Upper lobe of left lung (tissue), 6 donors: ENCODE measurements around the gene OGA. TPM values are rescaled to one million over a fixed set of nuclear protein-coding genes. Genes with fewer than 3 reads are reported as not detected.

ENCODE experiments used
- ATAC-seq, 2 donors: fragments of 200-7000 bp; cut with Tn5 transposase; one replicate each; pipeline ENCODE4 v1.9.1; 2022; ENCODE audit warnings: mild to moderate bottlenecking in 2 of 2, moderate library complexity in 2 of 2; ENCODE audit not compliant: low FRiP score in 2 of 2
- DNase-seq, 2 donors: peaks; one replicate each; pipeline ENCODE4 v3.0.0-alpha.2; 2019 to 2020
- H3K27ac ChIP-seq, 4 donors: fragments of 200-600 bp; sonication (generic); one replicate each; pipeline ENCODE4 v1.5.1; 2016 to 2019
- H3K27me3 ChIP-seq, 4 donors: fragments of 200-600 bp; sonication (generic); one replicate each; pipeline ENCODE4 v1.5.1; 2017 to 2019
- H3K36me3 ChIP-seq, 4 donors: fragments of 200-600 bp; sonication (generic); one replicate each; pipeline ENCODE4 v1.5.1; 2016 to 2019
- H3K4me1 ChIP-seq, 4 donors: fragments of 200-600 bp; sonication (generic); one replicate each; pipeline ENCODE4 v1.5.1; 2018 to 2019
- H3K4me3 ChIP-seq, 4 donors: fragments of 200-600 bp; sonication (generic); one replicate each; pipeline ENCODE4 v1.5.1; 2017 to 2019; ENCODE audit warnings: mild to moderate bottlenecking in 2 of 4, moderate library complexity in 1 of 4
- H3K9me3 ChIP-seq, 4 donors: fragments of 200-600 bp; sonication (generic); one replicate each; pipeline ENCODE4 v1.5.1; 2018 to 2019
- EP300 ChIP-seq, 4 donors: sonication (generic); formaldehyde crosslinking; IDR thresholded peaks; one replicate each; pipeline ENCODE4 v1.5.1; 2017; ENCODE audit warnings: antibody characterized with exemption in 4 of 4, control low read depth in 2 of 4
- POLR2A ChIP-seq, 4 donors: fragments of 450-650 bp; IDR thresholded peaks; one replicate each; pipeline ENCODE4 v1.5.1; 2016 to 2017; ENCODE audit warnings: antibody characterized with exemption in 4 of 4, mild to moderate bottlenecking in 2 of 4
- POLR2AphosphoS5 ChIP-seq, 2 donors: sonication (generic); formaldehyde crosslinking; IDR thresholded peaks; one replicate each; pipeline ENCODE4 v1.5.1; 2017; ENCODE audit warnings: antibody characterized with exemption in 2 of 2
- WGBS, 2 donors: methylation state at CpG; one replicate each; pipeline ENCODE4 v1.1.5; 2017 to 2018; 5-methylcytosine and 5-hydroxymethylcytosine counted together
- total RNA-seq, 6 donors: library from RNA; depleted of rRNA in 4 of 6; stranded (reverse); fragments of >200 nt in 4 of 6; gene quantifications; one replicate each; pipeline versions ENCODE4 v1.1.0 to v1.2.1, GENCODE V29; 2016 to 2021
- TF ChIP-seq, protein P1 (sequence below), 6 experiments: fragments of 450-650 bp in 4 of 6; fragments of 200-600 bp in 2 of 6; sonication (generic) in 2 of 6; IDR thresholded peaks; one replicate each; pipeline ENCODE4 v1.5.1; 2016 to 2019; ENCODE audit warnings: antibody characterized with exemption in 6 of 6
- donor health status: DM: no; HTN: no; CAD: no; lungs with moderate emphysema.
- donor health status: DM: no; HTN: yes; CAD: no; lungs with severe emphysema.

The OGA gene
- total RNA-seq, 6 donors from 2014 or later: 71.1 to 374 (median 138) TPM

DNA sequence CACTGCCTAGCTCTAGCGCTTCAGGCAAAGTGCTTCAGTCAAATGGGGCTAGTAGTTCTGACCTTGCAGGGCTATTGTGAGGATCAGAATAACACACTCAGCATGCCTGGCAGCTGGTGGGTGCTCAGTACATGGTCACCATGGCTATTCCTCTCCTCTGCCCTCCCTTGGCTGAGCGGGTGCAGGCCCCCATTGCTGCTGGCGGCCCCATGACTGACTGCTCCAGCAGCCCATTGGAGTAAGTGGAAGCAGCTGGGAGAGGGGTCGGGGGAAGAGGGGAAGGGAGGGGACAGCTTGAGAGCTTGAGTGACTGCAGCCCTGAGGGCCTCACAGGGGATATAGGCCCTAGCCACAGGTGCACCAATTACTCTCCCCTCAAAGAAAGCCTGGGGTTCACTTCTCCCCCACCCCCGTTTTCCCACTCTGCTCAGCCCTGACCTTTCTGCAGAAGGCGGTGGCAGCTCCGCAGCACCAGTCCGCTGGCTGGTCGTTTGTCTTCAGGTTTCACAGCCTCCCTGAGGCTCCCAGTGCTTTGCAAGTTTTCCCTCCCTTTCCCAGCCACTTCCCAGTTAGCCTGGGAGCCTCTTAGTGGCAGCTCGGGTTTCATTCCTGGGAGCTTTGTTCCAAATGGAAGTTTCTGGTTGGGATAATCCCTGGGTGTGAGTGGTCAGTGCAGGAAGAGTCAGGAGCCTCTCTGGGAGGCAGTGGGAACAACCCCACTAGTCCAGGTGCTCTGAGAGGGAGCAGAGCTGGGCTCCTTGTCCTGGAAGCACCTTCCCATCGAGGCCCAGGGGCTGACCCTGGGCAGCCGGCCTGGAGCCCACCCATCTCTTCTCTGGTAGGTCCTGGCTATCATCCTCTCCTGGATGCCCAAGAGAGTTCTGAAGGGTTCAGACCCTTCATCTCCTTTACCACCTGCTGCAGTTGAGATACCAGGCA, 58.7 kb downstream of the OGA start:
- Histone ChIP-seq H3K27me3 (no peaks in the 10 kb centered on the region), H3K9me3 (no peaks in the 10 kb centered on the region), H3K36me3 (no peaks in the 10 kb centered on the region), H3K4me1 (no peaks in the 10 kb centered on the region), H3K27ac (no peak overlapping the region), H3K4me3 (no peak overlapping the region)
- TF ChIP-seq POLR2A (IDR thresholded peaks at IDR 0.05) (no peak), EP300 (IDR thresholded peaks at IDR 0.05) (no peak), POLR2AphosphoS5 (IDR thresholded peaks at IDR 0.05) (no peak)
- TF ChIP-seq, protein P1, sequence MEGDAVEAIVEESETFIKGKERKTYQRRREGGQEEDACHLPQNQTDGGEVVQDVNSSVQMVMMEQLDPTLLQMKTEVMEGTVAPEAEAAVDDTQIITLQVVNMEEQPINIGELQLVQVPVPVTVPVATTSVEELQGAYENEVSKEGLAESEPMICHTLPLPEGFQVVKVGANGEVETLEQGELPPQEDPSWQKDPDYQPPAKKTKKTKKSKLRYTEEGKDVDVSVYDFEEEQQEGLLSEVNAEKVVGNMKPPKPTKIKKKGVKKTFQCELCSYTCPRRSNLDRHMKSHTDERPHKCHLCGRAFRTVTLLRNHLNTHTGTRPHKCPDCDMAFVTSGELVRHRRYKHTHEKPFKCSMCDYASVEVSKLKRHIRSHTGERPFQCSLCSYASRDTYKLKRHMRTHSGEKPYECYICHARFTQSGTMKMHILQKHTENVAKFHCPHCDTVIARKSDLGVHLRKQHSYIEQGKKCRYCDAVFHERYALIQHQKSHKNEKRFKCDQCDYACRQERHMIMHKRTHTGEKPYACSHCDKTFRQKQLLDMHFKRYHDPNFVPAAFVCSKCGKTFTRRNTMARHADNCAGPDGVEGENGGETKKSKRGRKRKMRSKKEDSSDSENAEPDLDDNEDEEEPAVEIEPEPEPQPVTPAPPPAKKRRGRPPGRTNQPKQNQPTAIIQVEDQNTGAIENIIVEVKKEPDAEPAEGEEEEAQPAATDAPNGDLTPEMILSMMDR (IDR thresholded peaks at IDR 0.05): no peak
- WGBS, 2 donors: 69 to 71% methylated on average over 11 to 12 of the region's 12 CpGs
- ATAC-seq: no peak
- DNase-seq: no peak

DNA sequence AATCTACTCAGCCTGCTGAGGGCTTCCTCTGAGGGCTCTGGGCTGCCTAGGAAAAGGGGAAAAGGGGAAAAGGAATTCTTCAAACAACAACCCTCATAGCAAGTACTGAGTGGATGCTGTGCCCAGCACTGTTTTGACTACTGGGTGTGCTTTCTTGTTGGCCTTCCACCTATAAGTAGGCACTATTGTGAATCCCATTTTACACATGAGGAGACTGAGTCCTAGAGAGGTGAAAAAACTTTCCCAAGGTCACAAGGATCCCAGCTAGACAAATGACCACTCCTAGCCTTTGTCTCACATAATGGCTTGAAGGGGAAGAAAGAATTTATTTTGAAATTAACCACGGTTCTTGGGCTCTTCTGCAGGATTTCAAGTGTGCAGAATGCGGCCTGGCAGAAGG, 59.4 kb downstream of the OGA start:
- Histone ChIP-seq H3K9me3 (no peaks in the 10 kb centered on the region), H3K4me3 (no peak overlapping the region), H3K27me3 (no peaks in the 10 kb centered on the region), H3K27ac (no peak overlapping the region), H3K4me1 (no peaks in the 10 kb centered on the region), H3K36me3 (no peaks in the 10 kb centered on the region)
- 52 to 70% methylated on average over 2 of the region's 2 CpGs for whole genome bisulfite sequencing, 2 donors
- DNase-seq: no peak
- TF ChIP-seq POLR2AphosphoS5 (IDR thresholded peaks at IDR 0.05) (no peak), POLR2A (IDR thresholded peaks at IDR 0.05) (no peak), EP300 (IDR thresholded peaks at IDR 0.05) (no peak)
- TF ChIP-seq, protein P1 (IDR thresholded peaks at IDR 0.05): no peak
- no peak for ATAC-seq

DNA sequence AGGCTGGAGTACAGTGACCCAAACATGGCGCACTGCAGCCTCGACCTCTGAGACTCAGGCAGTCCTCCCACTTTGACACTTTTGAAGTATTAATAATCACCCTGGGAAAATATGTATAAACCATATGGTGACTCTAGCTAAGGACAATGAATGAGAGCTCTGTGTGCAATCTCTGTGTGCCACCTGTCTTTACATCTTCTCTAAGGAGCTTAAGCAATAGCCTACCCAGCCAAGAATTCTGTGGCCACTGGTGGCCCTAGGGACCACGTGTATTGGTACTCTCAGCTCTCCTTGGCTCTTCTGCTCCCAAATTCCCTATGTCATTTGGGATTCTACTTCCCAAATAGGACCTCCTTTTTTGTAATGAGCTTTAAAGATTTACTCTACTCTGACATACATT, 66.0 kb downstream of the OGA start:
- Histone ChIP-seq H3K27me3 (no peaks in the 10 kb centered on the region), H3K4me1 (no peaks in the 10 kb centered on the region), H3K36me3 (no peaks in the 10 kb centered on the region), H3K4me3 (no peak overlapping the region), H3K27ac (no peak overlapping the region), H3K9me3 (no peaks in the 10 kb centered on the region)
- TF ChIP-seq EP300 (IDR thresholded peaks at IDR 0.05) (no peak), POLR2A (IDR thresholded peaks at IDR 0.05) (no peak), POLR2AphosphoS5 (IDR thresholded peaks at IDR 0.05) (no peak)
- TF ChIP-seq, protein P1 (IDR thresholded peaks at IDR 0.05): no peak
- no peak for DNase-seq
- 79 to 83% methylated on average over 3 of the region's 3 CpGs for WGBS, 2 donors
- no peak for ATAC-seq

DNA sequence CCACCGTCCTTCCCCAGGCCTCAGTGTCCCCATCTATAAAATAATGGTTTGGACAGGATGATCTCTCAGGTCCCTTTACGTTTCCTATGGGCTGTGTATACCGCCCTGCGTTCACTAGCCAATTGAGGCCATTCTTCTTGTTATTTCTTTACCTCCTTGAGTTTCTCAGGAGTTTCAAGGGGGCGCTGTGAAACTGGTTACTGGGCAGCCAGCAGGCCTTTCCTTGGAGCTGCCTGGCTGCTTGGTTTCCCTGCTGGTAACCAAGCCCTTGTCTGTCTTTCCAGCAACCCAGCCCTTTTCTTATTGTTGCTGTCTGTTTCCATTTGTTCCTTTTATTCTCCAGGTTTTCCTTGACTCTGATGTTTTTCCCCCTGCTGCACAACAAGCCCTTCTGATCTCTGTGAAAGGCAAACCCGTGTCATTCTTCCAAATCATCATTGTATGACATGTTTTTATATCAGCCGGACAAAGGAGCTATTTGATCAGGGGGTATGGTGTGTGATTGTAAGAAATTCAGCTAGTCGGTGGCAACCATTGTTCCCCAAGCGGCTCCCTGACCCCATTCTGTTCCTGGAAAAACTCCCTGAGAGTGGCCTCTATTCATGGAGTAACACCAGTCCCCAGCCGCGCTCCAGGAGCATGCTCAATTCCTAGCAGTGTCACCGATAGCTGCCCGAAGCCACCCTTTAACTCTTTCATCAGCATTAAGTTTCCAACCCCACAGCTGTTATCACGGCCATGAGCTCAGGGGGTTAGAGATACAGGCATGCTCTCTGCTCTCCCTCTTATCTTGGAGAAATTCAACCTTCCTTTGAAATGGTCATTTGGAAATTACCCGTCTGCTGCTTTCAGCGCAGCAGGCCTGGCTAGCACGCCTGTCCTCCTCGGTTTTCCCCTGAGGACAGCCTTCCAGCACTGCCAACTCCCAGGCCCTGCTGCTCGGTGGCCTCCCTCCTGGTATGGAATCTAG, 68.9 kb downstream of the OGA start:
- 72 to 83% methylated on average over 19 of the region's 19 CpGs for WGBS, 2 donors
- no peak for DNase-seq
- H3K27me3 ChIP-seq: no peaks in the 10 kb centered on the region
- H3K9me3 ChIP-seq: no peaks in the 10 kb centered on the region
- no peak for TF ChIP-seq POLR2A (IDR thresholded peaks at IDR 0.05)
- TF ChIP-seq EP300 (IDR thresholded peaks at IDR 0.05): no peak
- no peak for TF ChIP-seq POLR2AphosphoS5 (IDR thresholded peaks at IDR 0.05)
- no peaks in the 10 kb centered on the region for H3K4me1 ChIP-seq
- no peak for ATAC-seq
- H3K4me3 ChIP-seq: no peak overlapping the region
- no peak overlapping the region for H3K27ac ChIP-seq
- no peaks in the 10 kb centered on the region for H3K36me3 ChIP-seq

DNA sequence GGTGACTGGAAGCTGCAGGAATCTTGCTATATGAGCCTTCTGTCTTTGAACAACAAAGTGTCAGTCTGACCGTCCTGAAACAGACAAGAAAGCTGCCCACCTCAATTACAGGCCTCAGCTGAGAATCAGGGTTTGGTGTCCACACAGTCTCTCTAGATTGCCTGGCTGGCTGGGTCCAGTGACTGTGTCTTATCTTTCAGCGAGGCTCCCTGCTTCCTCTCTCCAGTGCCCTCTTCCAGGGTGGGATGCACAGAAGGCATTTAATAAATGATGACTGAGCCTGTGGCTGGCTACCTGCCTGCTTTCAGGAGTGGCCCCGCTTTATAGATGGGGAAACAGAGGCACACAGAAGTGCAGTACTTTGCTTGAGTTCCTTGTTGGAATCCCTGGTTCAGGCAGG, 69.7 kb downstream of the OGA start:
- DNase-seq (no peak), ATAC-seq (no peak)
- Histone ChIP-seq H3K4me3 (no peak overlapping the region), H3K27me3 (no peaks in the 10 kb centered on the region), H3K9me3 (no peaks in the 10 kb centered on the region), H3K4me1 (no peaks in the 10 kb centered on the region), H3K36me3 (no peaks in the 10 kb centered on the region), H3K27ac (no peak overlapping the region)
- 83 to 94% methylated on average over 2 to 3 of the region's 3 CpGs for WGBS, 2 donors
- TF ChIP-seq EP300 (IDR thresholded peaks at IDR 0.05) (no peak), POLR2AphosphoS5 (IDR thresholded peaks at IDR 0.05) (no peak), POLR2A (IDR thresholded peaks at IDR 0.05) (no peak)
- TF ChIP-seq, protein P1 (IDR thresholded peaks at IDR 0.05): no peak
